Measurements from ENCODE around the gene CIRBP. TPM values are rescaled to one million over a fixed set of nuclear protein-coding genes. Genes with fewer than 3 reads are reported as not detected.
A peak's percentile ranks its signal among the peaks of the same experiment; 100 is the strongest.

The CIRBP gene
- total and polyA plus RNA-seq, 2 of the 13 experiments (the other 11 are each of a cell fraction or from before 2014, with no cell fraction given) = 133 to 140 TPM

DNA sequence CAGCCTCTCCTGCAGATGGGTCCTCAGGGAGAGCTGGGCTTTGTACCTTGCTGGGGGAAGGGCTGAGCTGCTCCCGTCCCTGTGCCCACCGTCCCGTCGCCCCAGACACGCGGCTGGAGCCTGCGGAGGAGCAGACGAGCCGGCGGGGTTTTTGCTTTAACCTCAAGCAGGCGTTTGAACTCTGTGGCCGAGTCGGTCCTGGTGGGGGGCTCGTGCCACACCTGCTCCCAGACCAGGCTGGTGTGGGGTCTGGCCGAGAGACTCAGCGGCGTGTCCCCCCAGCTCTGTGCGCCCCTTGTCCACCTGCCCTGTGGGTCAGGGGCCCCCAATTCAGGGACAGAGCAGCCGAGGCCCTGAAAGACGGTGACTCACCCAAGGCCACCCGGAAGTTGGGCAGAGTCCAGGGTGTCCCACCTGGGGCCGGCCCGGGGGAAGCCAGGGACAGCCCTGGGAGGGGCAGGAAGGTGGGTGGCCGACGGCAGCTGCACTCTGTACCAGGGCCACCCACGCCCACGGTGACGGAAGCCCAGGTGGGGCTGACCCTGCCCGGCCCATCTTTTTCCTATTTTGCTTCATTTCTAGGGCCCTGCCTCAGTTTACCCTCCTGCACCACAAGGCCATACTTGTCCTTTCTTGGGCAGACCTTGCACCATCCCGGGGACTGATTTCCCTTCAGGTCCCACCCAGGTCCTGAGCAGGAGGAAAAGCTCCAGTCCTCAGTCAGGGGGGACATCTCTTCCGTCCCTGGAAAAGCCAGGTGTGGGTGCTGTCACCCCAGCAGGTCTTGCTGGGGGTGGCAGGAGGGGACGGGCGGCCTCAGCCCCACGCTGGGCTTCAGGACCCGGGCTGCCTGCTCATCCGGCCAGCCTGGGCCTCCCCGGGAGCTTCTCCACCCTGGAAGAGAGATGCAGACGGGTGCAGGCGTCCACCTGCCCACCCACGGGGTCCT is 21.8 kb downstream of the CIRBP start (continued):
- TF ChIP-seq, protein P1, sequence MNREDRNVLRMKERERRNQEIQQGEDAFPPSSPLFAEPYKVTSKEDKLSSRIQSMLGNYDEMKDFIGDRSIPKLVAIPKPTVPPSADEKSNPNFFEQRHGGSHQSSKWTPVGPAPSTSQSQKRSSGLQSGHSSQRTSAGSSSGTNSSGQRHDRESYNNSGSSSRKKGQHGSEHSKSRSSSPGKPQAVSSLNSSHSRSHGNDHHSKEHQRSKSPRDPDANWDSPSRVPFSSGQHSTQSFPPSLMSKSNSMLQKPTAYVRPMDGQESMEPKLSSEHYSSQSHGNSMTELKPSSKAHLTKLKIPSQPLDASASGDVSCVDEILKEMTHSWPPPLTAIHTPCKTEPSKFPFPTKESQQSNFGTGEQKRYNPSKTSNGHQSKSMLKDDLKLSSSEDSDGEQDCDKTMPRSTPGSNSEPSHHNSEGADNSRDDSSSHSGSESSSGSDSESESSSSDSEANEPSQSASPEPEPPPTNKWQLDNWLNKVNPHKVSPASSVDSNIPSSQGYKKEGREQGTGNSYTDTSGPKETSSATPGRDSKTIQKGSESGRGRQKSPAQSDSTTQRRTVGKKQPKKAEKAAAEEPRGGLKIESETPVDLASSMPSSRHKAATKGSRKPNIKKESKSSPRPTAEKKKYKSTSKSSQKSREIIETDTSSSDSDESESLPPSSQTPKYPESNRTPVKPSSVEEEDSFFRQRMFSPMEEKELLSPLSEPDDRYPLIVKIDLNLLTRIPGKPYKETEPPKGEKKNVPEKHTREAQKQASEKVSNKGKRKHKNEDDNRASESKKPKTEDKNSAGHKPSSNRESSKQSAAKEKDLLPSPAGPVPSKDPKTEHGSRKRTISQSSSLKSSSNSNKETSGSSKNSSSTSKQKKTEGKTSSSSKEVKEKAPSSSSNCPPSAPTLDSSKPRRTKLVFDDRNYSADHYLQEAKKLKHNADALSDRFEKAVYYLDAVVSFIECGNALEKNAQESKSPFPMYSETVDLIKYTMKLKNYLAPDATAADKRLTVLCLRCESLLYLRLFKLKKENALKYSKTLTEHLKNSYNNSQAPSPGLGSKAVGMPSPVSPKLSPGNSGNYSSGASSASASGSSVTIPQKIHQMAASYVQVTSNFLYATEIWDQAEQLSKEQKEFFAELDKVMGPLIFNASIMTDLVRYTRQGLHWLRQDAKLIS (CRISPR knock-in tag; IDR thresholded peaks at IDR 0.05) = no peak
- TF ChIP-seq ZFP62 (CRISPR knock-in tag; IDR thresholded peaks at IDR 0.05) (no peak), ZNF367 (CRISPR knock-in tag; IDR thresholded peaks at IDR 0.05; ENCODE audit: borderline replicate concordance) (no peak), BHLHE40 (IDR thresholded peaks at IDR 0.05; ENCODE audit: low read length) (peak; percentile 4; the same call in 1 of the 2 replicates), CREM (IDR thresholded peaks at IDR 0.05) (peak; percentile 65; the same call in 1 of the 2 replicates), CREM (CRISPR knock-in tag; IDR thresholded peaks at IDR 0.05) (no peak), ZNF329 (CRISPR knock-in tag; IDR thresholded peaks at IDR 0.05; ENCODE audit: low read depth) (0 out of 2 replicates have a peak, but pooled peaks have one; percentile 65), MED1 (CRISPR knock-in tag; IDR thresholded peaks at IDR 0.05) (peak; percentile 98), MATR3 (CRISPR knock-in tag; IDR thresholded peaks at IDR 0.05) (no peak), NR2F2 (IDR thresholded peaks at IDR 0.05; ENCODE audit: borderline replicate concordance, low read depth) (peak; percentile 34; the same call in 1 of the 2 replicates), ZEB1 (IDR thresholded peaks at IDR 0.05; ENCODE audit: insufficient replicate concordance, low read depth) (peak; percentile 95), GATAD2A (CRISPR knock-in tag; IDR thresholded peaks at IDR 0.05) (peak; percentile 93), XRCC5 (optimal IDR thresholded peaks at IDR 0.05; ENCODE audit: low read length) (peak; percentile 66), ZNF230 (CRISPR knock-in tag; IDR thresholded peaks at IDR 0.05) (peak; percentile 73; the same call in 1 of the 2 replicates), TEAD3 (CRISPR knock-in tag; optimal IDR thresholded peaks at IDR 0.05; ENCODE audit: borderline replicate concordance) (peak; percentile 77), KAT7 (CRISPR knock-in tag; IDR thresholded peaks at IDR 0.05; ENCODE audit: borderline replicate concordance) (0 out of 2 replicates have a peak, but pooled peaks have one; percentile 40)
- TF ChIP-seq, protein P2, sequence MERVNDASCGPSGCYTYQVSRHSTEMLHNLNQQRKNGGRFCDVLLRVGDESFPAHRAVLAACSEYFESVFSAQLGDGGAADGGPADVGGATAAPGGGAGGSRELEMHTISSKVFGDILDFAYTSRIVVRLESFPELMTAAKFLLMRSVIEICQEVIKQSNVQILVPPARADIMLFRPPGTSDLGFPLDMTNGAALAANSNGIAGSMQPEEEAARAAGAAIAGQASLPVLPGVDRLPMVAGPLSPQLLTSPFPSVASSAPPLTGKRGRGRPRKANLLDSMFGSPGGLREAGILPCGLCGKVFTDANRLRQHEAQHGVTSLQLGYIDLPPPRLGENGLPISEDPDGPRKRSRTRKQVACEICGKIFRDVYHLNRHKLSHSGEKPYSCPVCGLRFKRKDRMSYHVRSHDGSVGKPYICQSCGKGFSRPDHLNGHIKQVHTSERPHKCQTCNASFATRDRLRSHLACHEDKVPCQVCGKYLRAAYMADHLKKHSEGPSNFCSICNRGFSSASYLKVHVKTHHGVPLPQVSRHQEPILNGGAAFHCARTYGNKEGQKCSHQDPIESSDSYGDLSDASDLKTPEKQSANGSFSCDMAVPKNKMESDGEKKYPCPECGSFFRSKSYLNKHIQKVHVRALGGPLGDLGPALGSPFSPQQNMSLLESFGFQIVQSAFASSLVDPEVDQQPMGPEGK (CRISPR knock-in tag; IDR thresholded peaks at IDR 0.05) = peak; percentile 98
- TF ChIP-seq, protein P3, sequence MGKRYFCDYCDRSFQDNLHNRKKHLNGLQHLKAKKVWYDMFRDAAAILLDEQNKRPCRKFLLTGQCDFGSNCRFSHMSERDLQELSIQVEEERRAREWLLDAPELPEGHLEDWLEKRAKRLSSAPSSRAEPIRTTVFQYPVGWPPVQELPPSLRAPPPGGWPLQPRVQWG (CRISPR knock-in tag; IDR thresholded peaks at IDR 0.05; ENCODE audit: borderline replicate concordance, low read depth) = no peak
- TF ChIP-seq, protein P4, sequence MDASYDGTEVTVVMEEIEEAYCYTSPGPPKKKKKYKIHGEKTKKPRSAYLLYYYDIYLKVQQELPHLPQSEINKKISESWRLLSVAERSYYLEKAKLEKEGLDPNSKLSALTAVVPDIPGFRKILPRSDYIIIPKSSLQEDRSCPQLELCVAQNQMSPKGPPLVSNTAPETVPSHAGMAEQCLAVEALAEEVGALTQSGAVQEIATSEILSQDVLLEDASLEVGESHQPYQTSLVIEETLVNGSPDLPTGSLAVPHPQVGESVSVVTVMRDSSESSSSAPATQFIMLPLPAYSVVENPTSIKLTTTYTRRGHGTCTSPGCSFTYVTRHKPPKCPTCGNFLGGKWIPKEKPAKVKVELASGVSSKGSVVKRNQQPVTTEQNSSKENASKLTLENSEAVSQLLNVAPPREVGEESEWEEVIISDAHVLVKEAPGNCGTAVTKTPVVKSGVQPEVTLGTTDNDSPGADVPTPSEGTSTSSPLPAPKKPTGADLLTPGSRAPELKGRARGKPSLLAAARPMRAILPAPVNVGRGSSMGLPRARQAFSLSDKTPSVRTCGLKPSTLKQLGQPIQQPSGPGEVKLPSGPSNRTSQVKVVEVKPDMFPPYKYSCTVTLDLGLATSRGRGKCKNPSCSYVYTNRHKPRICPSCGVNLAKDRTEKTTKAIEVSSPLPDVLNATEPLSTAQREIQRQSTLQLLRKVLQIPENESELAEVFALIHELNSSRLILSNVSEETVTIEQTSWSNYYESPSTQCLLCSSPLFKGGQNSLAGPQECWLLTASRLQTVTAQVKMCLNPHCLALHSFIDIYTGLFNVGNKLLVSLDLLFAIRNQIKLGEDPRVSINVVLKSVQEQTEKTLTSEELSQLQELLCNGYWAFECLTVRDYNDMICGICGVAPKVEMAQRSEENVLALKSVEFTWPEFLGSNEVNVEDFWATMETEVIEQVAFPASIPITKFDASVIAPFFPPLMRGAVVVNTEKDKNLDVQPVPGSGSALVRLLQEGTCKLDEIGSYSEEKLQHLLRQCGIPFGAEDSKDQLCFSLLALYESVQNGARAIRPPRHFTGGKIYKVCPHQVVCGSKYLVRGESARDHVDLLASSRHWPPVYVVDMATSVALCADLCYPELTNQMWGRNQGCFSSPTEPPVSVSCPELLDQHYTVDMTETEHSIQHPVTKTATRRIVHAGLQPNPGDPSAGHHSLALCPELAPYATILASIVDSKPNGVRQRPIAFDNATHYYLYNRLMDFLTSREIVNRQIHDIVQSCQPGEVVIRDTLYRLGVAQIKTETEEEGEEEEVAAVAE (CRISPR knock-in tag; IDR thresholded peaks at IDR 0.05; ENCODE audit: borderline replicate concordance) = no peak

Measured in HepG2 (cell line).